ENCODE results near the gene CCDC6. TPM values are rescaled to one million over a fixed set of nuclear protein-coding genes. Genes with fewer than 3 reads are reported as not detected.

CCDC6 gene
- total RNA-seq, 1 experiment from 2014 or later, result 116 TPM

- Histone ChIP-seq H3K36me3 (ENCODE audit: control insufficient read depth, insufficient read depth, low read length) (peaks cover 1% of the 10 kb centered on the region; the same call in 1 of the 2 replicates), H3K4me1 (no peaks in the 10 kb centered on the region), H3K9me3 (no peaks in the 10 kb centered on the region), H3K4me3 (ENCODE audit: low read depth, low read length) (no peak overlapping the region), H3K27me3 (replicated peaks; ENCODE audit: control insufficient read depth, insufficient read depth, low read length) (no peaks in the 10 kb centered on the region)
- intact Hi-C loops (cut with micrococcal nuclease; ENCODE audit: unreplicated experiment), result no loop called here
- Mint-ChIP-seq H3K9me3 (ENCODE audit: unreplicated experiment) (no peaks in the 10 kb centered on the region), H3K36me3 (ENCODE audit: insufficient read depth, unreplicated experiment) (peaks cover 6% of the 10 kb centered on the region), H3K4me1 (ENCODE audit: low read depth, unreplicated experiment) (no peaks in the 10 kb centered on the region), H3K27me3 (ENCODE audit: insufficient read depth, unreplicated experiment) (no peaks in the 10 kb centered on the region), H3K4me3 (ENCODE audit: unreplicated experiment) (no peak overlapping the region), H3K27ac (ENCODE audit: unreplicated experiment) (no peak overlapping the region)
- no peak for TF ChIP-seq CTCF (IDR thresholded peaks at IDR 0.05; ENCODE audit: insufficient read depth in 1 of 2, low read depth in 1 of 2, low read length in 1 of 2, severe bottlenecking in 1 of 2, unreplicated experiment in 1 of 2)
- ChIA-PET POLR2A (no interaction called here), CTCF (interaction anchor here (1.6 kb wide), 1 partner anchor 83 kb away, joined by 4 read pairs; the partner anchor contains the start of gene CCDC6)
- no peak for DNase-seq
- no TSS peak for BruUV-seq (replicated peaks)
Observed at GRCh38 chr10:59823111-59823510, 83.2 kb downstream of the CCDC6 start.

DNA sequence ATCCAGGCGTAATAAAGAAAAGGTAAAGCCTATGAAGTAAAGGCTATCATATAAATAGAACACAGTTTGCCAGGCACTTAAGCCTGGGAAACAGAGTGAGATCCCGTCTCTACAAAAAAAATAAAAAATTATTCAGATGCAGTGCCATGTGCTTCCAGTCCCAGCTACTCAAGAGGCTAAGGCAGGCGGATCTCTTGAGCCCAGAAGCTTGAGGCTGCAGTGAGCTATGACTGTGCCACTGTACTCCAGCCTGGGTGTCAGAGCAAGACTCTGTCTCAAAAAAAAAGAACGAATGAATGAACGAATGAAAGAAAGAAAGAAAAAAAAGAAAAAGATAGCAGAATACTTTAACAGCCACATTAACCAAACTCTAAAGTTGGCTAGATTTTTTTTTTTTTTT, 85.9 kb downstream of the CCDC6 start:
- Histone ChIP-seq H3K27me3 (replicated peaks; ENCODE audit: control insufficient read depth, insufficient read depth, low read length) (no peaks in the 10 kb centered on the region), H3K36me3 (ENCODE audit: control insufficient read depth, insufficient read depth, low read length) (0 out of 2 replicates have a peak, but pooled peaks cover 2% of the 10 kb centered on the region), H3K4me1 (no peaks in the 10 kb centered on the region), H3K4me3 (ENCODE audit: low read depth, low read length) (no peak overlapping the region), H3K9me3 (no peaks in the 10 kb centered on the region)
- CTCF ChIA-PET, result interaction anchor here (0.7 to 1.6 kb wide), 2 partner anchors 10 to 410 kb away, joined by 3 to 4 read pairs; no protein-coding TSS in a partner anchor
- no peak for DNase-seq
- Mint-ChIP-seq H3K36me3 (ENCODE audit: insufficient read depth, unreplicated experiment) (peaks cover 8% of the 10 kb centered on the region), H3K27me3 (ENCODE audit: insufficient read depth, unreplicated experiment) (no peaks in the 10 kb centered on the region), H3K4me3 (ENCODE audit: unreplicated experiment) (no peak overlapping the region), H3K4me1 (ENCODE audit: low read depth, unreplicated experiment) (no peaks in the 10 kb centered on the region), H3K27ac (ENCODE audit: unreplicated experiment) (no peak overlapping the region), H3K9me3 (ENCODE audit: unreplicated experiment) (no peaks in the 10 kb centered on the region)
- BruUV-seq (replicated peaks), result no TSS peak
- intact Hi-C loops (cut with micrococcal nuclease; ENCODE audit: unreplicated experiment), result no loop called here
- no peak for TF ChIP-seq CTCF (IDR thresholded peaks at IDR 0.05; ENCODE audit: insufficient read depth in 1 of 2, low read depth in 1 of 2, low read length in 1 of 2, severe bottlenecking in 1 of 2, unreplicated experiment in 1 of 2)
- POLR2A ChIA-PET, result no interaction called here

- CTCF ChIA-PET, result interaction anchor here (1.6 kb wide), 1 partner anchor 11 kb away, joined by 4 read pairs; no protein-coding TSS in a partner anchor
- BruUV-seq (replicated peaks), result no TSS peak
- H3K4me3 Mint-ChIP-seq (ENCODE audit: unreplicated experiment), result no peak overlapping the region
Observed at GRCh38 chr10:59819683-59820082, 86.7 kb downstream of the CCDC6 start.

More at GRCh38 chr10:59819683-59820082, 86.7 kb downstream of the CCDC6 start:
- Mint-ChIP-seq H3K27ac (ENCODE audit: unreplicated experiment) (no peak overlapping the region), H3K36me3 (ENCODE audit: insufficient read depth, unreplicated experiment) (peaks cover 9% of the 10 kb centered on the region), H3K9me3 (ENCODE audit: unreplicated experiment) (no peaks in the 10 kb centered on the region), H3K4me1 (ENCODE audit: low read depth, unreplicated experiment) (no peaks in the 10 kb centered on the region), H3K27me3 (ENCODE audit: insufficient read depth, unreplicated experiment) (no peaks in the 10 kb centered on the region)
- 0 out of 2 replicates have a peak, but pooled peaks cover 2% of the 10 kb centered on the region for H3K36me3 ChIP-seq (ENCODE audit: control insufficient read depth, insufficient read depth, low read length)
- no peaks in the 10 kb centered on the region for H3K27me3 ChIP-seq (replicated peaks; ENCODE audit: control insufficient read depth, insufficient read depth, low read length)
- H3K4me1 ChIP-seq, result no peaks in the 10 kb centered on the region
- H3K4me3 ChIP-seq (ENCODE audit: low read depth, low read length), result no peak overlapping the region
- intact Hi-C loops (cut with micrococcal nuclease; ENCODE audit: unreplicated experiment), result loop anchor here (10.0 kb wide), 1 partner anchor 575 kb away; no protein-coding TSS in a partner anchor
- POLR2A ChIA-PET, result no interaction called here
- no peak for DNase-seq
- H3K9me3 ChIP-seq, result no peaks in the 10 kb centered on the region
- TF ChIP-seq CTCF (IDR thresholded peaks at IDR 0.05; ENCODE audit: insufficient read depth in 1 of 2, low read depth in 1 of 2, low read length in 1 of 2, severe bottlenecking in 1 of 2, unreplicated experiment in 1 of 2), result no peak

All from Caco-2 (cell line).